ENCODE data around the gene SLC25A25.

SLC25A25 gene

GRCh38 chr9:128116104-128117083 lies 48.4 kb downstream of the SLC25A25 start:
- Histone ChIP-seq H3K9ac (ENCODE audit: low read depth, low read length) (no peak overlapping the region), H3K4me3 (ENCODE audit: low read length) (no peak overlapping the region), H3K27me3 (ENCODE audit: insufficient read depth, low read length) (no peaks in the 10 kb centered on the region), H3K27ac (ENCODE audit: low read depth, low read length) (no peak overlapping the region), H3K4me1 (ENCODE audit: insufficient read depth, low read length) (no peaks in the 10 kb centered on the region), H3K9me3 (ENCODE audit: insufficient read depth, low read depth, low read length) (no peaks in the 10 kb centered on the region), H3K36me3 (ENCODE audit: insufficient read depth, low read length) (peaks cover 27% of the 10 kb centered on the region)
- WGBS, result 96% methylated on average over 16 of the region's 16 CpGs

- Histone ChIP-seq H3K36me3 (ENCODE audit: insufficient read depth, low read length) (peaks cover 42% of the 10 kb centered on the region), H3K27me3 (ENCODE audit: insufficient read depth, low read length) (no peaks in the 10 kb centered on the region), H3K9ac (ENCODE audit: low read depth, low read length) (no peak overlapping the region; the same call in 1 of the 2 replicates), H3K4me1 (ENCODE audit: insufficient read depth, low read length) (no peaks in the 10 kb centered on the region), H3K9me3 (ENCODE audit: insufficient read depth, low read depth, low read length) (no peaks in the 10 kb centered on the region), H3K27ac (ENCODE audit: low read depth, low read length) (no peak overlapping the region; the same call in 1 of the 2 replicates), H3K4me3 (ENCODE audit: low read length) (peak overlapping the region; percentile 26)
- WGBS, result 18% methylated on average over 27 of the region's 27 CpGs
These were observed 49.8 kb downstream of the SLC25A25 start for GRCh38 chr9:128117613-128118471.

- H3K4me3 ChIP-seq (ENCODE audit: low read length), result no peak overlapping the region
- H3K9ac ChIP-seq (ENCODE audit: low read depth, low read length), result no peak overlapping the region
- WGBS, result 72% methylated on average over 3 of the region's 3 CpGs
These were observed 50.4 kb downstream of the SLC25A25 start for GRCh38 chr9:128118472-128118857.

GRCh38 chr9:128118971-128119665 lies 51.1 kb downstream of the SLC25A25 start:
- WGBS, result 87% methylated on average over 13 of the region's 15 CpGs
- H3K9ac ChIP-seq (ENCODE audit: low read depth, low read length), result no peak overlapping the region
- H3K27me3 ChIP-seq (ENCODE audit: insufficient read depth, low read length), result no peaks in the 10 kb centered on the region
- no peak overlapping the region for H3K27ac ChIP-seq (ENCODE audit: low read depth, low read length)
- no peaks in the 10 kb centered on the region for H3K4me1 ChIP-seq (ENCODE audit: insufficient read depth, low read length)
- H3K9me3 ChIP-seq (ENCODE audit: insufficient read depth, low read depth, low read length), result no peaks in the 10 kb centered on the region
- H3K36me3 ChIP-seq (ENCODE audit: insufficient read depth, low read length), result peaks cover 43% of the 10 kb centered on the region
- H3K4me3 ChIP-seq (ENCODE audit: low read length), result no peak overlapping the region

More at GRCh38 chr9:128118472-128118857, 50.4 kb downstream of the SLC25A25 start:
- Histone ChIP-seq H3K27me3 (ENCODE audit: insufficient read depth, low read length) (no peaks in the 10 kb centered on the region), H3K4me1 (ENCODE audit: insufficient read depth, low read length) (no peaks in the 10 kb centered on the region), H3K9me3 (ENCODE audit: insufficient read depth, low read depth, low read length) (no peaks in the 10 kb centered on the region), H3K36me3 (ENCODE audit: insufficient read depth, low read length) (peaks cover 42% of the 10 kb centered on the region), H3K27ac (ENCODE audit: low read depth, low read length) (no peak overlapping the region)

GRCh38 chr9:128120061-128120740 lies 52.2 kb downstream of the SLC25A25 start:
- H3K27ac ChIP-seq (ENCODE audit: low read depth, low read length), result no peak overlapping the region
- 94% methylated on average over 20 of the region's 20 CpGs for WGBS
- H3K9me3 ChIP-seq (ENCODE audit: insufficient read depth, low read depth, low read length), result no peaks in the 10 kb centered on the region
- no peaks in the 10 kb centered on the region for H3K27me3 ChIP-seq (ENCODE audit: insufficient read depth, low read length)
- H3K9ac ChIP-seq (ENCODE audit: low read depth, low read length), result no peak overlapping the region
- no peaks in the 10 kb centered on the region for H3K4me1 ChIP-seq (ENCODE audit: insufficient read depth, low read length)
- H3K36me3 ChIP-seq (ENCODE audit: insufficient read depth, low read length), result peaks cover 46% of the 10 kb centered on the region
- no peak overlapping the region for H3K4me3 ChIP-seq (ENCODE audit: low read length)

GRCh38 chr9:128120741-128121465 lies 52.9 kb downstream of the SLC25A25 start:
- Histone ChIP-seq H3K4me1 (ENCODE audit: insufficient read depth, low read length) (no peaks in the 10 kb centered on the region), H3K27me3 (ENCODE audit: insufficient read depth, low read length) (no peaks in the 10 kb centered on the region), H3K9me3 (ENCODE audit: insufficient read depth, low read depth, low read length) (no peaks in the 10 kb centered on the region), H3K4me3 (ENCODE audit: low read length) (no peak overlapping the region), H3K36me3 (ENCODE audit: insufficient read depth, low read length) (peaks cover 46% of the 10 kb centered on the region), H3K9ac (ENCODE audit: low read depth, low read length) (no peak overlapping the region), H3K27ac (ENCODE audit: low read depth, low read length) (no peak overlapping the region)
- 89% methylated on average over 29 of the region's 29 CpGs for WGBS

GRCh38 chr9:128121466-128121810 lies 53.4 kb downstream of the SLC25A25 start:
- Histone ChIP-seq H3K9ac (ENCODE audit: low read depth, low read length) (no peak overlapping the region), H3K27ac (ENCODE audit: low read depth, low read length) (no peak overlapping the region), H3K36me3 (ENCODE audit: insufficient read depth, low read length) (peaks cover 46% of the 10 kb centered on the region), H3K27me3 (ENCODE audit: insufficient read depth, low read length) (no peaks in the 10 kb centered on the region), H3K4me3 (ENCODE audit: low read length) (no peak overlapping the region), H3K9me3 (ENCODE audit: insufficient read depth, low read depth, low read length) (no peaks in the 10 kb centered on the region), H3K4me1 (ENCODE audit: insufficient read depth, low read length) (no peaks in the 10 kb centered on the region)
- 95% methylated on average over 5 of the region's 5 CpGs for WGBS

GRCh38 chr9:128121924-128122808 lies 54.1 kb downstream of the SLC25A25 start:
- Histone ChIP-seq H3K4me1 (ENCODE audit: insufficient read depth, low read length) (no peaks in the 10 kb centered on the region), H3K27me3 (ENCODE audit: insufficient read depth, low read length) (no peaks in the 10 kb centered on the region), H3K27ac (ENCODE audit: low read depth, low read length) (no peak overlapping the region), H3K9me3 (ENCODE audit: insufficient read depth, low read depth, low read length) (no peaks in the 10 kb centered on the region), H3K9ac (ENCODE audit: low read depth, low read length) (no peak overlapping the region), H3K4me3 (ENCODE audit: low read length) (no peak overlapping the region), H3K36me3 (ENCODE audit: insufficient read depth, low read length) (peaks cover 46% of the 10 kb centered on the region)
- WGBS, result 94% methylated on average over 27 of the region's 27 CpGs

GRCh38 chr9:128122809-128123175 lies 54.8 kb downstream of the SLC25A25 start:
- WGBS, result 97% methylated on average over 24 of the region's 24 CpGs
- Histone ChIP-seq H3K27ac (ENCODE audit: low read depth, low read length) (no peak overlapping the region), H3K36me3 (ENCODE audit: insufficient read depth, low read length) (peaks cover 46% of the 10 kb centered on the region), H3K9me3 (ENCODE audit: insufficient read depth, low read depth, low read length) (no peaks in the 10 kb centered on the region), H3K4me3 (ENCODE audit: low read length) (no peak overlapping the region), H3K4me1 (ENCODE audit: insufficient read depth, low read length) (no peaks in the 10 kb centered on the region), H3K27me3 (ENCODE audit: insufficient read depth, low read length) (no peaks in the 10 kb centered on the region), H3K9ac (ENCODE audit: low read depth, low read length) (no peak overlapping the region)
